AG04449 (cell line): ENCODE data around the gene CADM3.

ENCODE experiments used
- CTCF ChIA-PET: fragments of 350-600 bp; formaldehyde crosslinking; extraction: SDS; loops from one replicate; lab custom pipeline; 2021; ENCODE audit warnings: antibody characterized with exemption; lab: Yijun Ruan, JAX
- POLR2A ChIA-PET: fragments of 400-600, 350-600 bp; formaldehyde crosslinking; extraction: SDS; loops from one replicate; lab custom pipeline; 2020; ENCODE audit warnings: antibody characterized with exemption, inconsistent platforms; lab: Yijun Ruan, JAX
- DNase-seq: peaks from one replicate; pipeline ENCODE4 v3.0.0-alpha.2; 2010; ENCODE audit warnings: low read depth, low spot score
- H3K4me3 ChIP-seq: 2 replicates; pipeline ENCODE4 v1.5.1; 2011; ENCODE audit warnings: low read depth, mild to moderate bottlenecking, control low read depth, low read length
- CTCF ChIP-seq: IDR thresholded peaks from one replicate; pipeline ENCODE4 v1.5.1; 2011; ENCODE audit warnings: mild to moderate bottlenecking, moderate library complexity, low read length, control low read depth, inconsistent platforms; ENCODE audit not compliant: insufficient read depth; ENCODE audit errors: missing control alignments

CADM3 gene

GRCh38 chr1:159171254-159171687 lies at the start of gene CADM3:
Gene CADM3 (plus strand): TSS chr1:159171615. CDS start chr1:159171766, 151 bp downstream.
- ChIA-PET POLR2A (no interaction called here), CTCF (interaction anchor here (2.5 kb wide), 1 partner anchor 26 kb away, joined by 6 read pairs; no protein-coding TSS in a partner anchor)
- DNase-seq, result no peak
- no peak within 1 kb of the TSS for H3K4me3 ChIP-seq
- no peak for TF ChIP-seq CTCF

GRCh38 chr1:159122005-159122621 lies 49.3 kb upstream of the CADM3 start:
- no peak for TF ChIP-seq CTCF
- H3K4me3 ChIP-seq, result no peak overlapping the region
- CTCF ChIA-PET, result interaction anchor here (1.5 to 2.2 kb wide), 3 partner anchors 11 to 89 kb away, joined by 3 to 15 read pairs (median 8); no protein-coding TSS in a partner anchor
- POLR2A ChIA-PET, result no interaction called here
- DNase-seq, result no peak

- POLR2A ChIA-PET, result no interaction called here
- CTCF ChIA-PET, result interaction anchor here (1.0 to 2.2 kb wide), 2 partner anchors 10 to 73 kb away, joined by 3 to 15 read pairs; no protein-coding TSS in a partner anchor
- no peak for TF ChIP-seq CTCF
- H3K4me3 ChIP-seq, result no peak overlapping the region
- DNase-seq, result no peak
These were observed 47.8 kb upstream of the CADM3 start for GRCh38 chr1:159123587-159123986.

- TF ChIP-seq CTCF, result peak; percentile 77
- no peak for DNase-seq
- no peak overlapping the region for H3K4me3 ChIP-seq
- POLR2A ChIA-PET, result interaction anchor here (0.6 kb wide), 1 partner anchor 700 kb away, joined by 3 read pairs; no protein-coding TSS in a partner anchor
- CTCF ChIA-PET, result interaction anchor here (0.6 to 4.7 kb wide), 30 partner anchors 8 to 954 kb away, joined by 3 to 52 read pairs (median 4); partner anchors contain the start of gene DUSP23
These were observed 39.0 kb upstream of the CADM3 start for GRCh38 chr1:159132271-159132881.

GRCh38 chr1:159140474-159140873 lies 30.9 kb upstream of the CADM3 start:
- ChIA-PET POLR2A (no interaction called here), CTCF (interaction anchor here (0.7 to 3.2 kb wide), 4 partner anchors 8 to 74 kb away, joined by 5 to 22 read pairs (median 10); no protein-coding TSS in a partner anchor)
- no peak for TF ChIP-seq CTCF
- H3K4me3 ChIP-seq, result no peak overlapping the region
- DNase-seq, result no peak
